K562 (cell line): ENCODE results near the gene NUDT21. TPM values are rescaled to one million over a fixed set of nuclear protein-coding genes. Genes with fewer than 3 reads are reported as not detected.
A peak's percentile ranks its signal among the peaks of the same experiment; 100 is the strongest.

Source experiments
- ATAC-seq: fragments of 200-7000 bp; cut with Tn5 transposase; 3 replicates; pipeline ENCODE4 v1.9.1; 2020; ENCODE audit warnings: moderate library complexity
- BruUV-seq: library from RNA; stranded (reverse); fragments of 400-500 nt; replicated peaks from 2 replicates; lab custom pipeline; 2021; lab: Mats Ljungman, UMichigan
- CTCF ChIA-PET: fragments of 300-600 bp; formaldehyde crosslinking; extraction: SDS; loops from one replicate; lab custom pipeline; 2021; ENCODE audit warnings: low intra/inter-chr PET ratio; lab: Yijun Ruan, JAX
- POLR2A ChIA-PET: fragments of 300-600, 350-650 bp; sonication (Branson Sonifier 250); formaldehyde crosslinking; extraction: SDS; loops from one replicate; lab custom pipeline; 2021; ENCODE audit warnings: antibody characterized with exemption, inconsistent platforms; lab: Yijun Ruan, JAX
- DNase-seq, 4 experiments: peaks; one replicate each; pipeline versions ENCODE4 v3.0.0 to v3.0.0-alpha.2; 2011 to 2018; ENCODE audit warnings: low spot score in 3 of 4, mixed read lengths in 3 of 4; ENCODE audit errors: extremely low read depth in 1 of 4
- FAIRE-seq: peaks from 2 replicates; lab custom pipeline; 2011; peaks lifted over from hg19 to GRCh38; lab: Jason Lieb, UNC
- H2AFZ ChIP-seq: 2 replicates; pipeline ENCODE4 v1.6.0; 2011; ENCODE audit warnings: low read depth, low read length, control low read depth, inconsistent platforms
- H3K27ac ChIP-seq: fragments of 200-600 bp; 3 replicates; pipeline ENCODE4 v1.8.0; 2011; ENCODE audit warnings: low read depth, mild to moderate bottlenecking, control low read depth, inconsistent platforms, low read length, moderate library complexity, mixed read lengths; ENCODE audit errors: extremely low read depth
- H3K27me3 ChIP-seq, 2 experiments: fragments of 300-600 bp in 1 of 2; 2 replicates in 1 of 2; 3 replicates in 1 of 2; pipeline versions ENCODE4 v1.6.0 to v1.8.0; 2011; ENCODE audit warnings: inconsistent platforms in 2 of 2, low read length in 2 of 2, mild to moderate bottlenecking in 1 of 2, mixed read lengths in 1 of 2, moderate library complexity in 1 of 2; ENCODE audit not compliant: control insufficient read depth in 2 of 2, insufficient read depth in 2 of 2
- H3K36me3 ChIP-seq: fragments of 300-600 bp; 3 replicates; pipeline ENCODE4 v1.8.0; 2011; ENCODE audit warnings: mild to moderate bottlenecking, low read length, inconsistent platforms; ENCODE audit not compliant: control insufficient read depth, insufficient read depth
- H3K4me1 ChIP-seq, 2 experiments: fragments of 200-600 bp in 1 of 2; replicated peaks in 1 of 2; 2 replicates in 1 of 2; 3 replicates in 1 of 2; pipeline versions ENCODE4 v1.5.1 to v1.8.0; 2011; ENCODE audit warnings: inconsistent platforms in 2 of 2, low read length in 2 of 2, mild to moderate bottlenecking in 1 of 2, mixed read lengths in 1 of 2, moderate library complexity in 1 of 2; ENCODE audit not compliant: control insufficient read depth in 2 of 2, insufficient read depth in 2 of 2
- H3K4me2 ChIP-seq: 2 replicates; pipeline ENCODE4 v1.6.1; 2011; ENCODE audit warnings: low read length, control low read depth, inconsistent platforms, mixed read lengths; ENCODE audit not compliant: insufficient read depth
- H3K4me3 ChIP-seq: fragments of 200-600 bp; sonication (generic), shearing (Covaris generic); 2 replicates; pipeline ENCODE4 v1.5.1; 2016; ENCODE audit warnings: control low read depth, inconsistent platforms
- H3K79me2 ChIP-seq: fragments of 200-600 bp; 3 replicates; pipeline ENCODE4 v1.8.0; 2011; ENCODE audit warnings: low read length, inconsistent platforms; ENCODE audit not compliant: control insufficient read depth, insufficient read depth
- H3K9ac ChIP-seq, 2 experiments: 2 replicates each; pipeline versions ENCODE4 v1.6.0 to v1.6.1; 2011; ENCODE audit warnings: low read depth in 2 of 2, low read length in 2 of 2, control low read depth in 1 of 2, inconsistent platforms in 1 of 2, mild to moderate bottlenecking in 1 of 2, mixed read lengths in 1 of 2; ENCODE audit not compliant: insufficient read depth in 1 of 2
- H3K9me1 ChIP-seq: one replicate; pipeline ENCODE4 v1.6.0; 2011; ENCODE audit warnings: inconsistent platforms, mild to moderate bottlenecking, low read length, moderate library complexity; ENCODE audit not compliant: control insufficient read depth, insufficient read depth
- H3K9me3 ChIP-seq: replicated peaks from 2 replicates; pipeline ENCODE4 v1.5.1; 2011; ENCODE audit warnings: low read depth, low read length, inconsistent platforms; ENCODE audit not compliant: control insufficient read depth, insufficient read depth
- H4K20me1 ChIP-seq: replicated peaks from 2 replicates; pipeline ENCODE4 v1.6.1; 2011; ENCODE audit warnings: low read length, inconsistent platforms, mixed read lengths; ENCODE audit not compliant: control insufficient read depth, insufficient read depth
- NUFIP1 ChIP-seq: fragments of 450-650 bp; IDR thresholded peaks from 2 replicates; pipeline ENCODE4 v1.6.1; 2018; ENCODE audit not compliant: partially characterized antibody
- WGBS: fragments of 100-300 bp; shearing (Covaris generic); methylation state at CpG from one replicate; pipeline ENCODE4 v1.1.6; 2016; ENCODE audit warnings: low coverage, mixed read lengths; ENCODE audit not compliant: insufficient coverage; ENCODE audit errors: missing lambda C conversion rate; 5-methylcytosine and 5-hydroxymethylcytosine counted together
- in situ Hi-C: fragments of 300-500 bp; cut with MboI; formaldehyde crosslinking; loops from 4 replicates; pipeline ENCODE4 v1.15.0; 2018; ENCODE audit warnings: inconsistent platforms, mixed read lengths
- intact Hi-C: fragments of 100-400 bp; cut with micrococcal nuclease; formaldehyde crosslinking; loops from 2 replicates; pipeline ENCODE4 v1.14.2; 2022
- polyA plus RNA-seq, 8 experiments: library from polyadenylated mRNA; depleted of rRNA in 4 of 8; stranded (reverse) in 5 of 8; unstranded in 3 of 8; fragments of >200 nt; fragmentation: Nextera tagmentation in 2 of 8; fragmentation: Illumina TruSeq in 1 of 8; extraction: Ambion mirVana in 2 of 8; extraction: Trizol in 1 of 8; gene quantifications; 2 replicates each; pipeline versions ENCODE4 v1.2.1 to v1.2.3, GENCODE V29; 2011 to 2014; ENCODE audit warnings: inconsistent platforms in 1 of 8, missing spikeins in 1 of 8
- total RNA-seq, 7 experiments: library from RNA; depleted of rRNA in 6 of 7; stranded (reverse); fragments of >200 nt in 6 of 7; fragmentation: Illumina TruSeq in 2 of 7; extraction: Trizol in 2 of 7; gene quantifications; 2 replicates each; pipeline versions ENCODE4 v1.2.1 to v1.2.3, GENCODE V29; 2011 to 2021; ENCODE audit warnings: low replicate concordance in 1 of 7
- TF ChIP-seq, protein P1 (sequence below): fragments of 450-650 bp; formaldehyde crosslinking; IDR thresholded peaks from 2 replicates; pipeline ENCODE4 v1.4.0; 2020; ENCODE audit warnings: mild to moderate bottlenecking, mixed read lengths

Gene NUDT21
- total and polyA plus RNA-seq, 9 of the 15 experiments (the other 6 are each of a cell fraction or from before 2014, with no cell fraction given): 62.4 to 218 (median 121) TPM

- peaks cover 0 to 33% of the 10 kb centered on the region in 2 experiments; a peak in 4 of 5 replicates for H3K4me1 ChIP-seq
- H3K9me1 ChIP-seq: no peaks in the 10 kb centered on the region
- DNase-seq (no peak), ATAC-seq (no peak; the same call in 2 of the 3 replicates), FAIRE-seq (no peak)
- CTCF ChIA-PET: no interaction called here
- TF ChIP-seq, protein P1, sequence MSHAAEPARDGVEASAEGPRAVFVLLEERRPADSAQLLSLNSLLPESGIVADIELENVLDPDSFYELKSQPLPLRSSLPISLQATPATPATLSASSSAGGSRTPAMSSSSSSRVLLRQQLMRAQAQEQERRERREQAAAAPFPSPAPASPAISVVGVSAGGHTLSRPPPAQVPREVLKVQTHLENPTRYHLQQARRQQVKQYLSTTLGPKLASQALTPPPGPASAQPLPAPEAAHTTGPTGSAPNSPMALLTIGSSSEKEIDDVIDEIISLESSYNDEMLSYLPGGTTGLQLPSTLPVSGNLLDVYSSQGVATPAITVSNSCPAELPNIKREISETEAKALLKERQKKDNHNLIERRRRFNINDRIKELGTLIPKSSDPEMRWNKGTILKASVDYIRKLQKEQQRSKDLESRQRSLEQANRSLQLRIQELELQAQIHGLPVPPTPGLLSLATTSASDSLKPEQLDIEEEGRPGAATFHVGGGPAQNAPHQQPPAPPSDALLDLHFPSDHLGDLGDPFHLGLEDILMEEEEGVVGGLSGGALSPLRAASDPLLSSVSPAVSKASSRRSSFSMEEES (CRISPR knock-in tag): peak; percentile 90
- no peak for TF ChIP-seq NUFIP1
- no peak overlapping the region for H3K4me2 ChIP-seq
- no peaks in the 10 kb centered on the region for H3K27me3 ChIP-seq
- WGBS: 82% methylated on average over 5 of the region's 5 CpGs
- POLR2A ChIA-PET: interaction anchor here (0.6 kb wide), 1 partner anchor 14 kb away, joined by 4 read pairs; no protein-coding TSS in a partner anchor
- H3K4me3 ChIP-seq: no peak overlapping the region
- no peaks in the 10 kb centered on the region for H4K20me1 ChIP-seq
- H3K27ac ChIP-seq: no peak overlapping the region
- BruUV-seq: no TSS peak
- H2AFZ ChIP-seq: no peak overlapping the region
- in situ Hi-C loops (no loop called here), intact Hi-C loops (no loop called here)
- H3K9ac ChIP-seq: no peak overlapping the region
- H3K36me3 ChIP-seq: peaks cover 18% of the 10 kb centered on the region
- H3K9me3 ChIP-seq: peaks cover 2% of the 10 kb centered on the region; the same call in 1 of the 2 replicates
- H3K79me2 ChIP-seq: no peaks in the 10 kb centered on the region
Observed at GRCh38 chr16:56482683-56483236, 31.6 kb upstream of the NUDT21 start.
